RWPE1 (cell line): Measurements from ENCODE around the gene RNF126.

Source experiments
- CTCF ChIA-PET: fragments of 350-600 bp; sonication (Branson Sonifier 250); formaldehyde crosslinking; extraction: SDS; loops from one replicate; lab custom pipeline; 2021; lab: Yijun Ruan, JAX
- POLR2A ChIA-PET: fragments of 400-600 bp; formaldehyde crosslinking; extraction: SDS; loops from one replicate; lab custom pipeline; 2020; ENCODE audit warnings: antibody characterized with exemption; ENCODE audit not compliant: low non-redundant PET; lab: Yijun Ruan, JAX
- DNase-seq: peaks from one replicate; pipeline ENCODE4 v3.0.0; 2012; ENCODE audit warnings: low spot score
- H3K27ac ChIP-seq: fragments of 450-650 bp; 2 replicates; pipeline ENCODE4 v1.5.1; 2017
- TF ChIP-seq, protein P1 (sequence below): fragments of 450-650 bp; conservative IDR thresholded peaks from 2 replicates; pipeline ENCODE4 v1.5.1; 2017; ENCODE audit warnings: low read depth, mild to moderate bottlenecking

RNF126 gene

DNA sequence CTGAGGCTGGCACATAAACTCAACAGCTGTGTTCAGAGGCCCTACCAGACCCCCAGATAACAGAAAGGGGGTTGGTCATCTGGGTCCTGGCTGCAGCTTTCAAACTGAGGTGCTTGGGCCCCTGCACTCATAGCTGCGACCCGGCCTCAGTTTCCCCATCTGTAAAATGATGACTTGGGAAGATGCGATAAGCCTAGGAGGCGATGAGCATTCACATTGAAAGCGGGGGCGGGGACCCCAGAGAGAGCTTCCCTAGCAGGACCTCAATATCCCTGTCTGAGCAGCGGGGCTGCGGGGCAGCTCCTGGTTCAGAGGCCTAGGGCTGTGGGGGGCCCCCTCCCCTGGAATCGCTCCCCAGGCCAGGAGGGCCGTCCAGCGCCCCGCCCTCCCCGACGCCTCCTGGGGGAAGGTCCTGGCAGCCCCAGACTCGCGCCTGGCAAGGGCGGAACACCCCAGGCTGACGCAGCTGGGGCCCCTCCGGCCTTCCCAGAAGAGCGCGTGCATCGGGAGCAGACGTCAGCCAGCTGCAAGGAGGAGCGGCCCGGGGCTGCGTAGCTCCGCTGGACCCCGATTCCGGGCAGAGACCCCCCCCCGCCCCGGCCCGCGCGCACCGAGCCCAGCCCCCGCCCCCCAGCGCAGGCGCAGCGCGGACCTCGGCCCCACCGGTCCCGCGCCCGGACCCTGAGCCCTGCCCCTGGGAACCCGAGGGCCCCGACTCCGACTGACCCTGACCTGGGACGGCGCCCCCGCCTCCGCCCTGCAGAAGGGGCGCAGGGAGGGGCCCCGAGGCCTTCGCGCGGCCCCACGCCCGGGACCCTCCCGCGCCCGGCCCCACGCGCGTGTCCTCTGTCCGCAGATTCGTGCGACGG, 16.6 kb upstream of the RNF126 start:
- TF ChIP-seq, protein P1, sequence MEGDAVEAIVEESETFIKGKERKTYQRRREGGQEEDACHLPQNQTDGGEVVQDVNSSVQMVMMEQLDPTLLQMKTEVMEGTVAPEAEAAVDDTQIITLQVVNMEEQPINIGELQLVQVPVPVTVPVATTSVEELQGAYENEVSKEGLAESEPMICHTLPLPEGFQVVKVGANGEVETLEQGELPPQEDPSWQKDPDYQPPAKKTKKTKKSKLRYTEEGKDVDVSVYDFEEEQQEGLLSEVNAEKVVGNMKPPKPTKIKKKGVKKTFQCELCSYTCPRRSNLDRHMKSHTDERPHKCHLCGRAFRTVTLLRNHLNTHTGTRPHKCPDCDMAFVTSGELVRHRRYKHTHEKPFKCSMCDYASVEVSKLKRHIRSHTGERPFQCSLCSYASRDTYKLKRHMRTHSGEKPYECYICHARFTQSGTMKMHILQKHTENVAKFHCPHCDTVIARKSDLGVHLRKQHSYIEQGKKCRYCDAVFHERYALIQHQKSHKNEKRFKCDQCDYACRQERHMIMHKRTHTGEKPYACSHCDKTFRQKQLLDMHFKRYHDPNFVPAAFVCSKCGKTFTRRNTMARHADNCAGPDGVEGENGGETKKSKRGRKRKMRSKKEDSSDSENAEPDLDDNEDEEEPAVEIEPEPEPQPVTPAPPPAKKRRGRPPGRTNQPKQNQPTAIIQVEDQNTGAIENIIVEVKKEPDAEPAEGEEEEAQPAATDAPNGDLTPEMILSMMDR = no peak
- ChIA-PET POLR2A (interaction anchor here (0.5 to 0.6 kb wide), 2 partner anchors 70 to 121 kb away, joined by 3 read pairs; no protein-coding TSS in a partner anchor), CTCF (interaction anchor here (0.8 to 1.0 kb wide), 2 partner anchors 14 to 55 kb away, joined by 3 read pairs; no protein-coding TSS in a partner anchor)
- peak; percentile 58 for DNase-seq
- peak overlapping the region; percentile 98 for H3K27ac ChIP-seq

DNA sequence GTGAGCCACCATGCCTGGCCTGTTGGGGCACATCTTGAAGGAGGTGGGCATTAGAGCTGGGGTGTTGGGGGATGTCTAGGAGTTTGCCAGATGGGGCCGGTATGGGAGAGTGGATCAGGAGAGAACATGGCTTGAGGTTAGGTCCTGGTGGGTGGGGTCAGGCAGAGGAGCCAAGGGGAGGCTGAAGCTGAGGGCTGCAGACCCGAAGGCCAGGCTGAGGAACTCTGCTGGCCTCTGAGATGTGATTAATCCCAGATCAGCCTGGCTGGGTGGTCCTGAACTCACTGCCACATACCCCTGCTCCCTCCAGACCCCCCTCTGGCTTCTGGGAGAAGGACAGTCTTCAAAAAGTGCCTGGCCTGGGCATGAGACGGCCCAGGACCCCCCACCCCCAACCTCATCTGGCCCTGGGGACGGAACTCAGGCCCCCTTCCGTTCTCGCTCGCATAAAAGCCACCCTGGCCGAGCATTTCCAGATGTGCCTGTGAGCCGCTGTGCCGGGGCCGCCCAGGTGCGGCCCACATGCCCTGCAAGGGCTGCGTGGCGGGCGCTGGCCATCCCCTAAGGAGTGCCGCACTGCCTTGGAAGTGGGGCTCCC, 15.9 kb upstream of the RNF126 start:
- no peak for DNase-seq
- POLR2A ChIA-PET = interaction anchor here (0.5 to 0.6 kb wide), 2 partner anchors 71 to 122 kb away, joined by 3 read pairs; no protein-coding TSS in a partner anchor
- TF ChIP-seq, protein P1 = no peak
- H3K27ac ChIP-seq = peak overlapping the region; percentile 98
- CTCF ChIA-PET = interaction anchor here (0.8 to 1.0 kb wide), 2 partner anchors 13 to 55 kb away, joined by 3 read pairs; no protein-coding TSS in a partner anchor

DNA sequence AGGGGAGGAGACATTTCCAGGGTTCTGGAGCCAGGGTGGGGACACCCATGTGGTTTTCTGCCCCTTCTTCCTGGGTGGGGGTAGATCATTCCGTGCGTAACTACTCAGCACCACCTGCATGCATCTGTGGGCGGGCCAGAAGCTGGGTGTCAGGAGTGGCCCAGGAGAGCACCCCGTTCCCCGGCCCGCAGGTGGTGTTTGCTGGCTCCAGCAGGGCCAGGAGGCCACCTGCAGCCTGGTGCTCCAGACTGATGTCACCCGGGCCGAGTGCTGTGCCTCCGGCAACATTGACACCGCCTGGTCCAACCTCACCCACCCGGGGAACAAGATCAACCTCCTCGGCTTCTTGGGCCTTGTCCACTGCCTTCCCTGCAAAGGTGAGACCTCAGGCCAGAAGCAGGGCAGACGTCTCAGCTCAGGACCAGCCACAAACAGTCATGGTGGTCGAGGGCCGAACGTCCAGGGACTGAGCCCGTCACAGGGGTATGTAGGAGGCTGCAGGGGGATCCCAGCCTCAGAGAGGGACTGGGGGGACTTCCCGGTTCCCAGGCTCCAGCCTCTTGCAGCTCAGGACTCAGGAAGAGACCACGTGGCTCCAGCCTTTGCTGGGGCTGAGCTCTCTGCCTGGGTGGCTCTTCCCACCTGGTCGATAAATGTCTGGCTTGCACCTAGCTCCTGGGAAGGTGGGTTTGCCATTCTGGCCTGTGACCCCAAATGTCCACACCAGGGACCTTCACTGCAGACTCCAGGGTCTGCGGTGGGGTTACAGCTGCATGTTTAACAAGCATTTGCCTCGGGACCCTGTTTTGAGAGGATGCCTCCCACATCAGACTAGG, 14.8 kb upstream of the RNF126 start:
- ChIA-PET POLR2A (interaction anchor here (1.3 kb wide), 1 partner anchor 14 kb away, joined by 3 read pairs; the partner anchor contains the start of gene RNF126), CTCF (interaction anchor here (0.6 to 1.4 kb wide), 4 partner anchors 14 to 324 kb away, joined by 3 to 5 read pairs (median 4); no protein-coding TSS in a partner anchor)
- TF ChIP-seq, protein P1 = no peak
- peak overlapping the region; percentile 98 for H3K27ac ChIP-seq
- peak; percentile 76 for DNase-seq

DNA sequence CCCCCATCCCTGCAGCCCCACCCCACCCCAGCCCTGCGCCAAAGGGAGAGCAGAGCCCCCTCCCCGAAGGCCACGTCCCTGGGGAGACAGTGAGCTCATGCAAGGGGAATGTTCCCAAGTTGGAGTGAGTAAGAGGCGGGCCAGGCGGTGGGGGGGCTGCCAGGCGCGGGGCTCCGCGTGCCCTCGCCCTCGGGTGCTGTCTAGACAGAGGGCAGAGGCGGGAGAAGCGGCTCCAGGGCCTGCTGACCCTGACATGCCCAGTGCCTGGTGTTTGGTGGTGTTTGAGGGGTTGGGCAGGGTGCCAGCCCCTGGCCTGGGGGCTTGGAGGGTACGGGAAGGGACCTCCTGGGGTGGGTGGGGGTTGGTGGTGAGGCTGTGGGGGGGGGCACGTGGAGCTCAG, 14.2 kb upstream of the RNF126 start:
- DNase-seq = peak; percentile 85
- TF ChIP-seq, protein P1 = no peak
- ChIA-PET CTCF (interaction anchor here (1.1 to 1.4 kb wide), 3 partner anchors 13 to 324 kb away, joined by 3 to 5 read pairs (median 3); no protein-coding TSS in a partner anchor), POLR2A (interaction anchor here (0.6 to 1.3 kb wide), 2 partner anchors 14 to 111 kb away, joined by 3 to 5 read pairs; partner anchors contain the start of gene RNF126)
- peak overlapping the region; percentile 98 for H3K27ac ChIP-seq

DNA sequence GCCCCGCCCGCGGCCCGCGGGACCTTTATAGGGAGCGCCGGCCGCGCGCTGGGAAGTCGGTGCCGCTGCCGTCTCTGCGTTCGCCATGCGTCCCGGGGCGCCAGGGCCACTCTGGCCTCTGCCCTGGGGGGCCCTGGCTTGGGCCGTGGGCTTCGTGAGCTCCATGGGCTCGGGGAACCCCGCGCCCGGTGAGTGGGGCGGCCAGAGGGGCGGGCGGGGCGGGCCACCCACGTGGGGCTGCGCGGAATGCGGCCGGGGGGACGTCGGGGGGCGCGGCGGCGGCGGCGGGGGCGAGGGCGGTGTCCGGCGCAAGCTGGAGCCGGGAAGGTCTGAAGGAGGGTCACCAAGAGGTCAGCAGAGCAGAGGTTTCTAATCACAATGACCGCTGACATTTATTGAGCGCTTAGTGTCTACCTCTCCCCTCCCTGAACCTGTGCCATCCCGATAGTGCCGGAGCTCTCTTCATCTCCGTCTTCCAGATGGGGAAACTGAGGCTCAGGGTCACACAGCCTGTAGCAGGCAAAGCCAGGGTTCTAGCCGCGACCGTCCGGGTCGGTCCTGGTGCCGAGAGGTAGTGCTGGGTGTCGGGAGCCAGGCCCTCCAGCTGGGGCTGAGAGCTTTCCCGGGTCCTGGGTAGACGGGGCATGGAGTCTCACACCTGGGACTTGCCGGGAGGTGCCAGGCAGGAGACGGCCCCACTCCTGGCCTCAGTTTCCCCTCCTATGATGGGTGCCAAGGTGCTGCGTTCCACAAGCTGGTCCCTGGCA, 13.5 kb upstream of the RNF126 start, which contains the start of gene FSTL3:
TSS of gene FSTL3 (plus strand) at position 54 of the 767 bp plus-strand sequence. CDS start at position 86, 32 bp downstream.
- DNase-seq = peak; percentile 20
- ChIA-PET CTCF (interaction anchor here (1.1 to 1.4 kb wide), 4 partner anchors 13 to 325 kb away, joined by 3 to 5 read pairs (median 4); no protein-coding TSS in a partner anchor), POLR2A (interaction anchor here (0.6 kb wide), 1 partner anchor 110 kb away, joined by 5 read pairs; no protein-coding TSS in a partner anchor)

More for the DNA sequence above, 13.5 kb upstream of the RNF126 start, which contains the start of gene FSTL3:
- TF ChIP-seq, protein P1 = no peak
- peak within 1 kb of the TSS; percentile 98 for H3K27ac ChIP-seq
